ENCODE data around the gene PGA5.

Gene PGA5

DNA sequence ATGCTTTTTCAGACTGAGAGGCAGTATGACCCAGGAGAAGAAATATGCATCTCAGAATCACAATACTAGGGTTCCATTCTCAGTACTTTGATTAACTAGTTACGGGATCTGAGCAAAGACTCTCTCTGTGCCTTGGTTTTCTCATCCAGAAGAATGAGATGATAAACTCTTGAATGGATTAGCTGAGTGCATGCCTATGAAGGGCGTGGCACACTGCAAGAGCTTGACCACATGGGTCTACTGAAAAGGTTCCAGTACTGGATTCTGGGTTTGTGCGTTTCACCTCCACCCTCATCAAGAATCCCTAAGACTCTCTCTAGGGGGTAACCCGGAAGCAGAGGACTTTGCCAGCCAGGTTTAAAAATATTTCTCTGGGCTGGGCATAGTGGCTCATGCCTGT, 25.6 kb downstream of the PGA5 start:
- DNase-seq (ENCODE audit: low read depth in 1 of 2, low spot score in 1 of 2), result no peak

DNA sequence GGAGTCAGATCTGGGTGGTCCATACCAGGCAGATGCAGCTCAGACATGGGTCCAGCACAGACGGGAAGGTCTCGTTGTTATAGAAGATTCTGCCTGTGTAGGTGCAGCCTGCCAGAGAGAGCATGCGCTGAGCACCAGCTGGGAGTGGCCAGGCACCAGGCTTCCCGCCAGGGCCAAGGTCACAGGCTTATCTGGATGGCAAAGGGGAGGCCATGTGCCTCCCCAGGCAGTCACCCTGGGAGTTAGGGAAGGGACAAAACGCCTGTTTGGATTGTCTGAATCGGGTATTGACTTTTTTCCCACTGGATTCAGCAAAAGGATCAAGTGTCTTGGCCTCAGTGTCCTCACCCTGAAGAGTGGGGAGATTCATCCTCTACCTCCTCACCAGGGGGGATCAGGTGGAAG, 26.5 kb downstream of the PGA5 start:
- no peak for DNase-seq (ENCODE audit: low read depth in 1 of 2, low spot score in 1 of 2)

DNA sequence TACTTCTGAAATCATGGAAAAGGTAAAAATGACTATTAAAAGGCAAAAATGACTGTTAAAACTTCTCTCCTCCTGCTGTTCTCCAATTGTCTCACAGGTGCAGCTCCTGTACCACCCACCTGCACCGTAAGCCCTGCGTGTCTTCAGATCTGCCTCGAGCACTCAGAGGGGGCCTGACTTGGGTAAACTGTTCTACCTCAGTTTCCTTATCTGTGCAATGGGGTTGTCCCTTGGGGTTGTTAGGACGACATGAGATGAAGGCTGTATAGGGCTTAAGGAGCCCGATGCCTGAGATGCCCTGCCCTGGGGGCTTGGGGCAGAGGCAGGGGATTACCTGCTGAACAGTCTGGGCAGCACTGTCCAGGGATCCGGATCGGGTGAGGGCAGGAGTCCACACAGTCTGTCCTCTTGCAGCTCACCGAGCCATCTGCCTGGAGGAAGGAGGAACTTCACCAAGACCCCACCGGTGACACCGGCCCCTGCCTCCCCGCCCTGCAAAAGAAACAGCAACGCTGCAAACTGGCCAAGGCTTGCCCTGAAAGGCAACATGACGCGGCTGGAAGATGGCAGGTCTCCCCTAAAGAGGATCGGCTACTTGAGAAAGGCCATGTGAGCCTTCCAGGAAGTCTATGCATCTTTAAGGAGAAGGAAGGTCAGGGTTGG, 27.7 kb downstream of the PGA5 start:
- no peak for DNase-seq (ENCODE audit: low read depth in 1 of 2, low spot score in 1 of 2)

DNA sequence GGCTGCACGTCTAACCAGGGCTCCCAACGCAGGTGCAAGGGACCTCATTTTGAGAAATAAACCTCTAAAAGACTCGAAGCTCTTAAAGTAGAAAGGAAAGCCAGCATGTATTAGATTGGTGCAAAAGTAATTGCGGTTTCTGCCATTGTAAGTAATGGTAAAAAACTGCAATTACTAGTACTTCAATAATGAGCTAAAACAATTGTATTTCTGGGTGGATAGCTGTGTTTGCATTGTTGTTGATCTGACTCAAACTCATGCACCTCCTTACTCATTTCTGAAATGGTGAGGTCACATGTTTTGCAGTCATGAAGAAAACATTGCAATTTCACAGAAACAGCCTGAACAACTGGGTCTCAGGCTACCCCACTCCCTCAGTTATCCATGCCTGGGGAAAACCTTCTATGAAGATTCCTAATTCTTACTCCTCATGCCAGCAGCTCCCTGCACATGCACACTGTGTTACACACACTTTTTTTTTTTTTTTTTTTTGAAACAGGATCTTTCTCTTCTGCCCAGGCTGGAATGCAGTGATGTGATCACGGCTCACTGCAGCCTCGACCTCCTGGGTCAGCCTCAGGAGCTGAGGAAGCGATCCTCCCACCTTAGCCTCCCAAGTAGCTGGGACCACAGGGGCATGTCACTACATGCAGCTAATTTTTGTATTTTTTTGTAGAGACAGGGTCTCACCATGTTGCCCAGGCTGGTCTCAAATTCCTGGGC, 29.5 kb downstream of the PGA5 start:
- no peak for DNase-seq (ENCODE audit: low read depth in 1 of 2, low spot score in 1 of 2)

DNA sequence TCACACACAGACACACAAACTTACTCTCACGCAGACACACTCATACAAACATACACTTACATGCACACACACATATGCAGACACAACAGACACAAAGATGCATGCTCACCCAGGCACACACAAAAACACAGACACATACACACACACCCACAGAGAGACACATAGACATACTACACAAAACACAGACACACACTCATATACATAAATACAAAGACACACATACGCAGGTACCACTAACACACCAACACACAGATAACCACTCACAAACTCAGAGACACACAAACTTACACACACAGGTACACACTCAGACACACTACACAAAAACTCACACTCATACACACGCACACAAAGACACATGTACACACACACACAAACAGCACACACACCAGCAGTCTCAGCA, 31.8 kb downstream of the PGA5 start:
- DNase-seq (ENCODE audit: low read depth in 1 of 2, low spot score in 1 of 2), result no peak

DNA sequence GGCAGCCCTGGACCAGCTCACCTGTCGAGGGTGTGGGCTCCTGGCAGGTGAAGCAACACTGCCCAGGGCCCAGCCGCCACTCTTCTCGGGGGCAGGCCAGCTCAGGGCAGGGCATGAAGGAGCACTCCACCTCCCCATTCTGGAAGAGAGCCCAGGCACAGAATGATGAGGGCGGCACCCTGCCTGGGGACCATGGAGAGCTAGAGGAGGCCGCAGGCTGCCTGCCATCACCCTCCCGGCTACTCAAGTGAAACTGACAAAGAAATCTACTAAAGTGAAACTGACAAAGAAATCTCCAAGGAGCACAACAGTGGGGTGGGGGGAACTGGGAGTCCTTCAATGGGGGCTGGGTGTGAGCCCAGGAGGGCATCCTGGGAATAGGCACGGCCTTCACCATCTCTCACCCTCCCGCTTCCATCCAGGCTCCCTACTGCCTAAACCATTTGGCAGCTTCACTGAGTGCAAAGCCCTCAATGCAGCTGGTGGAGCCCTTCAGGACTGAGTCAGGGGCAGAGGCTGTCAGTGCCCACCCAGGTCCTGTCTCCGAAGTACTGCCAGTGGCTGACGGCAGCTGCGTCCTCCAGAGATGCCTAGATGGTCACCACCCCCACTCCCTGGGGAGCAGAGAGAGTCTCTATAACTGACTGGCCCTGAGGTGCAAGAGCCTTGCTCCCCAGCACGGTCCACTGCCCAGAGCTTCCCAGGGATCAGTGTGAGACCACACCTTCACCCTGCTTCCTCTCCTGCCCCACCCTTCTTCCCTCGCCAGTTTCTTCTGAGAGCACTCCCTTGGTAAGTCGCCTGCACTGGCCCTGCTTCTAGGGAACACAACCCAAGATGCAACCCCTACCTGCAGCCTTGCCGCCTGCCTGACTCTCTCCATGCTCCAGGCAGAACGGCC, 32.5 kb downstream of the PGA5 start:
- no peak for DNase-seq (ENCODE audit: low read depth in 1 of 2, low spot score in 1 of 2)

DNA sequence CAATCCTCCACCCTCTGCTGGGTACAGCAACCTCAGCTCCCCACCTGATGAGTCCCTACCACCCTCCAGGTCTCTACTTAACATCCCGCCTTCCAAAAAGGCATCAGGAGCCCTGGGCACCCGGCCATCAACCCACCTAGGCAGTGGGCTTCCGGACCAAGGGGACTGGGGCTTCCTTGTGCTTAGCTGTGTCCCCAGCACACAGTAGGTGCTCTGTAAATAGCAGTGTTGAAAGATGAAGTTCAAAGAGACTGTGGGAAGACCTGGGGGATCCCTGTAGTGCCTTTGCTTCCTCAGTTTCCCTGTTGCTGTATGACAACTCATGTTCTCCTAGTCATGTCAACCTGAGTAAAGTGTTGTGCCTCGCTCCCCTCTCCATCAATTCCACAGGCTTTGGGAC, 33.1 kb downstream of the PGA5 start:
- DNase-seq (ENCODE audit: low read depth in 1 of 2, low spot score in 1 of 2), result no peak

DNA sequence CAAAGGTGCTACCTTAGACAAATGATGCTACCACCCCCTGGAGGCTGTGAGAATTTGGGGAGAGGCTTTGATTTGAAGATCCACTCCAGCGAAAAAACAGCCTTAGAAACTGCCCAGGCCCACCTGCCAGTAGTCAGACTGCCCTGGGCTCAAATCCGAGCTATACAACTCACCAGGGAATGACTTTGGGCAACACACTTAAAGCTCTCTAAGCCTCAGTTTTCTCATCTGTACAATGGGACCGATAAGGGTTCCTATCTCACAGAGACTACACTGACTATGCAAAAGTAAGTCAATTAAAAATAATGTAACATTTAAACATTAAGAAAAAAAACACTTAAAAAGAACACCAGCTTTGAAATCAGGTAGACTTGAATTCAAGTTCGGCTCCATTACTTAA, 34.2 kb downstream of the PGA5 start:
- no peak for DNase-seq (ENCODE audit: low read depth in 1 of 2, low spot score in 1 of 2)

DNA sequence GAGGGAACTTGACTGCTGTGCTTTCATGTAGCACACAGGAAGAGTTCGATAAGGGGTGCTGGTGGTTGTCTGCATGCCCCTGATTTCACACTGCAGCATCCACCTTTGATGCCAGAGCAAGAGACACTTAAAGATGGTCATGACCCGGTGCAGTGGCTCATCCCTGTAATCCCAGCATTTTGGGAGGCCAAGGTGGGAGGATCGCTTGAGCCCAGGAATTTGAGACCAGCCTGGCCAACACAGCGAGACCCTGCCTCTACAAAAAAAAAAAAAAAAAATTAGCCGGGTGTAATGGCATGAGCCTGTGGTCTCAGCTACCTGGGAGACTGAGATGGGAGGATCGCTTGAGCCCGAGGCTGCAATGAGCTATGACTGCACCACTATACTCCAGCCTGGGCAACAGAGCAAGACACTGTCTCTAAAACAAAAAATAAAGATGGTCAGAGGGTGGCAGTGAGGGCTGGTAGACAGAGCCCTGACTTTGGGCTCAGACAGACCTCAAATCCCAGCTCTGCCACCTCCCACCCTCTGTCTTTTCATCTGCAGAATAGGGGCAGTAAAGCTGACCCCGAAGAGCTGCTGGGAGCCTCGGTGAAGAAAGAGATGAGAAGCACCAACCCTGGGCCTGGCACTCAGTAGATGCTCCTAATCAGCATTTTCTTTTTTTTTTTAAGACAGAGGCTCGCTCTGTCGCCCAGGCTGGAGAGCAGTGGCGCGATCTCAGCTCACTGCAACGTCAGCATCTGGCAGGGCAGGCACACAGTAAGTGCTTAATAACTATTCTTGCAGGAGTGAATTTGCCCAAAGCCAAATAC, 36.4 kb downstream of the PGA5 start:
- no peak for DNase-seq (ENCODE audit: low read depth in 1 of 2, low spot score in 1 of 2)

DNA sequence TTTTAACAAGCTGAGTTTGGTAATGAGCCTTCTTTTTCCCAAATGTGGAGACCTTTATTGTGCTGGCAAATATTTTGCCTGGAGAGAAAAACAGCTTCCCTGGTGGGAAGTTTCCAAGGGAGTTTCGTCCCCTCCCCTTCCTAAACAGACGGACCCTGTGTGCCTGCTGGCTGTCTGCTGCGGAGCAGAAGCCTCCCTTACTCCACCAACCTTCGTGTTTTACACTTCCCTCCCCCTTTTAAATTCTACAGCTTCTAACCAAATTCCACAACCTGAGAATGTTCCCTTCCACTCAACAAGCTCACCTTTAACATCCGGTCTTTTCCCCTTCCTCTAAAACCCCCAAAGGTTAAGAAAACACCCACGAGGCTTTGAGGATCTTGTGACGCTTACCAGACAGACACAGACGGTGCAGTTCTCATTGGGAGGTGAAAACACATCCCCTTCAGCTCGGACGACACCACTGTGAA, 37.1 kb downstream of the PGA5 start:
- DNase-seq (ENCODE audit: low read depth in 1 of 2, low spot score in 1 of 2), result no peak

DNA sequence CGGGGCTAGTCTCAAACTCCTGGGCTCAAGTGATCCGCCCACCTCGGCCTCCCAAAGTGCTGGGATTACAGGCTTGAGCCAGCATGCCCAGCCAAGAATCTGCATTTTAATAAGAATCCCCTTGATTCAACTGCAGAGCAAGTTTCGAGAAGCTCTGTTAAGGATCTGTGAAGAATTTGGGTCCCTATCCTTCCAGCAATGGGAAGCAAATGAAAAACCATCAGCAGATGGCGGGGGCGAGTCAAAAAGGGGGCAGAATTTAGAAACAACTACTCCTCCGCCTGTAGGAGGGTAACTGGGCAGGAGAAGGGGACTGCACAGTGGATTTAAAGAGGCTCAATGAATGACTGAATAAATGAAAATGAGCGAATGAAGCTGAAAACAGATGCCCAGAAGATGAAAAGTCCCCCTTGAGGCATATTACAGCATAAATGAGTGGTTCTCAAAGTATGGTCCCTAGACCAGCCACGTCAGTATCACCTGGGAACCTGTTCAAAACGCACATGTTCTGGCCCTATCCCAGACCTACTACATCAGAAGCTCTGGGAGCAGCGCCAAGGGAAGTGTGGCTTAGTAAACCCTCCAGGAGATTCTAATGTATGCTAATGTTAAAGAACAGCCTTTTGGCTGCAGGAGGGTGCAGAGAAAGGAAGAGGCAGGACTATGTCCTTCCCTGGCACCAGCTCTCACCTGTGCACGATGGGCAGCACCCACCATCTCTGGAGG, 39.1 kb downstream of the PGA5 start:
- DNase-seq (ENCODE audit: low read depth in 1 of 2, low spot score in 1 of 2), result no peak

DNA sequence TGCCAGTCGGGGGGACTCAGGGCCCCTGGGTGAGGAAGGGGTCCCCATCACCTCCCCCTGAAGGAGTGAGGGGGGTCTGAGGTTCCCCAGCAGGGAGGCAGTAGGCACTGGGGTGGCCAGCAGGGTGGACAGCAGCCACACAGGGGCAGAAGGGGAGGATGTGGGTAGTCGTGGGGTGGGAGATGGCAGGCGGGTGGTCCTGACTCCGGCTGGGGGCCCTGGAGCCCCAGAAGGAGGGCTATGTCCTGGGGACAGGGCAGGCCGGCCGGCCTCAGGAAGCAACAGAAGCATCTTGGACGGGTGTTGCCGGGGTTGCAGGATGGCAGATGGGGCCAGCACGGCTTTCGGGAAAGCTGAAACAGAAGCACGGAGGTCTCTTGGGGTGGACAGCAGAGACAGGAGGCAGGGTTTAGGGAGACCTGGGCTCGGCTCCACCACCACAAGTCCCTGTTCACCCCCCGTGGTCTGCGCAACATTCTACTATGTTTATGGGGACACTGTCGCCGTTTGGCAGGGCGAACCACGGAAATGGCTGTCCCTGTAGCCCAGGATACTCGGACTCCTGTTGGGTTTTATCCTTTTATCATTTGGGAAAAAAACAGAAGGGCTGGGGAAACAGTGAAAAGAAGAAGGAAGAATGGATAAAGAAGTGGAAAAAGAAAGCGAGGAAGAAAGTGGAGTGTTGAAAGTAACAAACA, 40.1 kb downstream of the PGA5 start:
- DNase-seq (ENCODE audit: low read depth in 1 of 2, low spot score in 1 of 2), result no peak

DNA sequence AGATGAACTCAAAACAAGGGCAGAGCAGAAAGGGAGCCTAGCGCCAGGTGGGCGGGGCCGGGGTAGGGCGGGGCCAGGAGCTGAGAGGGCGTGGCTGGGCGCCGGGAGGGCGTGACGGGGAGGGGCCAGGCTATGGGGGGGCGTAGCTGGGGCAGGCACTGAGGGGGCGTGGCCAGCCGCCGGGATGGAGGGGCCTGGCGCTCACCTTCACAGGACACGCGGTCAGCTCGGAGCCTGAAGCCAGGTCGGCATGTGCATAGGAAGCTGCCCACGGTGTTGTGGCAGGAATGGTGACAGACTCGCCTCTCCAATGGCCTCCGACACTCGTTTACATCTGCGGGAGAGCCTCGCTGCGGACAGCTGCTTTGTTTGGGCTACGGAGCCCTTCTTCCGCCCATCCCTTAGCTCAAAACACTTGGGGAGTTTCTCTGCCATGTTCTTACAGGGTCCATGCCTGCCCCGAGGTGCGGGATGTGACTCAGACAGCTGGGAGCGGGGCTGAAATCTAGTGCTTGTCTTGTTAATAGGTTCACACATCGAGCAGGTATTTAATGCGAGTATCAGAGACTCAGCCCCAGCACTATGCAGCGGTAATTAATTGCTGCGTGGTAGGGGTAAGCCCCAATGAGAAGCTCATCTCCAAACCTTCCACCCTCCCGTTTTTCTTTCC, 40.7 kb downstream of the PGA5 start:
- DNase-seq (ENCODE audit: low read depth in 1 of 2, low spot score in 1 of 2), result no peak

DNA sequence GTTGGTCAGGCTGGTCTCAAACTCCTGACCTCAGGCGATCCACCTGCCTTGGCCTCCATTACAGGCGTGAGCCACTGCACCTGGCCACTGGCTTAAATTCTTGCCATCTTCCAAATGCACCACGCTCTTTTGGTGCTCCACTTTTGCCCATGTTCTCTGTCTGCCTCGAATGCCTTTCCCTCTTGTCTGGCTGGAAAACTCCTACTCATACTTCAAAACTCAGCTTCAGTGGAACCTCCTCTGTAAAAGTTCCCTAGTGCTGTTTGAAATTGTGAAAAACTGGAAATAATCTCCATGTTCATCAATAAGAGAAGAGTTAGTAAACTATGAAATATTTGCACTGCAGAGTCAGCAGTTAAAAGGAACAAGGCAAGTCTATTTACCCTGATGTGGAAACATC, 42.6 kb downstream of the PGA5 start:
- no peak for DNase-seq (ENCODE audit: low read depth in 1 of 2, low spot score in 1 of 2)

DNA sequence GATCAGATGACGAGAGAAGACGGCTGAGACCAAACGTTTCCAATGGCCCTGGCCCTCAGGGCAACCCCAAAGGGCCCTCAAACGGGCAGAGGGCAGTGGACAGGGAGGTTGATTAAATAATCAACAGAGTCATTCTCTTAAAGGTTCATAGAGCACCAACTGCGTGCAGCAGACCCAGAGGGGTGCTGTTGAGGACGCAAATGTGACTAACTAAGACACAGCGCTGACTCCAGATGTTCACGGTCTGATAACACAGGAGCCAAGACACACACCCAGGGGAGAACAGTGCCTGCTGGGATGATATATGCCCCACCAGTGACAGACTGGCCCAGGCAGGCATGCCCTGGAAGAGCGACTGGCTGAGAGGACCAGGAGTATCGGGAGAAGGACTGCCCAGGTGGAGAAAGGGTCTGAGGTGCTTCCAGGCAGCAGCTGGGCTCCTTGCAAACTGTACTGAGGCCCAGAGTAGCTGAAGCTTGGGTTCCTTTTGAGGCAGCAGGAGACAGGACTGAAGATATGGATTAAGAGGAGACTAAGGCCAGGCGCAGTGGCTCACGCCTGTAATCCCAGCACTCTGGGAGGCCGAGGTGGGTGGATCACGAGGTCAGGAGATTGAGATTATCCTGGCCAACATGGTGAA, 46.5 kb downstream of the PGA5 start:
- no peak for DNase-seq (ENCODE audit: low read depth in 1 of 2, low spot score in 1 of 2)

DNA sequence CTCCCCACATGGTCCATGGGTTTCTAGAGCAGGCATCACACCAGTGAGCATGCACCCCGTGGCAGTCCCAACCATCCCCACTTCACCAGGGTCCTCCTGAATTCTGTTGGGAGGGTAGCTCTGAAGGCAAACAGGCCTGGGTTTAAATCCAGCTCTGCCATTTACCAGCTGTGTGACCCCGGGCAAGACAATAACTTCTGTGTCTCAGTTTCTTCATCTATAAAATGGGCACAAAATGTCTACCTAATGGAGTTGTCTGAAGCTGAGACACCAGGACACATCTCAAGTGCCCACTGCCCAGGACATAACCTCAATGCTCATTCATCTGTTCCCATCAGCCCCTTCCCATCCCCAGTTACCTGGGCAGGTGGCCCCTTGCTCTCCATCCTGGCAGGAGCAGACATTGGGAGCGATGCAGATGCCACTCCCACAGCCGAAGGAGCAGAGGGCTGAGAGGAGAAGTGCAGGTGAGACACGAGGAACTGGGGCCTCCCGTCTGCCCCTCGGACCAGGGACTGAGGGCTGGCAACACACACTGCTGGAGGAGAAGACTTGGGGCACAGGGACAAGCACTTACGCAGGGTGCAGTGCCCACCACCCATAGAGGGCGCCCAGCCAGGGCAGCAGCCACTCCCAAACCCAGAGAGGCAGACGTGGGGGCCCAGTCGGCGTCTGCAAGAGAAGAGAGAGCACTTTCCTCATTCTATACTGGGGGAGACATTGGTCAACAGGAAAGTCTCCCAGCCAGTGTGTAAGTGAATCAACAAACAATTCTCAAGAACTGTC, 50.1 kb downstream of the PGA5 start:
- no peak for DNase-seq (ENCODE audit: low read depth in 1 of 2, low spot score in 1 of 2)

DNA sequence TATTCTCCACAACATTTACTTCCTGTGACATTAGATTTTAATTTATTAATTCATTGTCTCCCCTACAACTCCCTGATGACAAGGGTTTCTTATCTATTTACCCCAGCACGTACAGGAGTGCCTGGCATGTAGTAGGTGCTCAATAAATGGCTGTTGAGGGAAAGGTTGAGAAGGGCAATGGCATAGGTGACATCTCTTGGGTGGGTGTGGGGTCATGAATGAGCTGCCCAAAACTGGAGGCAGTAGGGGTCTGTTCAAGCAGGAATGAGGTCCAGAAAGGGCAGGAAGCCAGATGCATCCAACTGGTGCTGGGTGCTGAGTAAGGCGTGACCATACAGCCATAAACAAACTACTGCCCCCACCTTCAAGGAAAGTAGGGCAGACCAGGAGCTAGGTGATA, 51.4 kb downstream of the PGA5 start:
- no peak for DNase-seq (ENCODE audit: low read depth in 1 of 2, low spot score in 1 of 2)

Measured in activated T-helper 1 cell treated with anti-CD3 and anti-CD28 coated beads, Interleukin-2, amount 50 U/mL, for 16 hours (primary cell).